ENCODE measurements around the gene ZC3H13.

The ZC3H13 gene

GRCh38 chr13:46076827-46077226 lies 24.3 kb upstream of the ZC3H13 start:
- no peaks in the 10 kb centered on the region for H3K36me3 ChIP-seq (replicated peaks in 1 of 2; ENCODE audit: control insufficient read depth in 2 of 2, insufficient read depth in 2 of 2, low read length in 2 of 2)
- no peak overlapping the region for H3K18ac ChIP-seq (ENCODE audit: low read length)
- no peak overlapping the region for H3K14ac ChIP-seq (ENCODE audit: low read length)
- H4K91ac ChIP-seq (ENCODE audit: low read depth, low read length, poor library complexity), result no peak overlapping the region
- WGBS, 2 donors (ENCODE audit: extremely low coverage in 2 of 2, insufficient read length in 2 of 2, insufficient replicate concordance in 1 of 2), result no CpG with 5 or more reads among the region's 3 CpGs
- H4K8ac ChIP-seq (ENCODE audit: low read depth, low read length), result no peak overlapping the region
- H2AFZ ChIP-seq (ENCODE audit: low read length), result no peak overlapping the region
- no peak overlapping the region for H2BK12ac ChIP-seq (ENCODE audit: low read length)
- no peak overlapping the region for H3K27ac ChIP-seq (replicated peaks; ENCODE audit: low read length)
- no peak overlapping the region for H3K9ac ChIP-seq (ENCODE audit: low read depth, low read length, poor library complexity)
- DNase-seq (ENCODE audit: low spot score), result no peak
- no peaks in the 10 kb centered on the region for H3K79me1 ChIP-seq (ENCODE audit: low read depth, low read length)
- H3K23ac ChIP-seq (ENCODE audit: low read depth, low read length, poor library complexity), result no peak overlapping the region
- peaks cover 2 to 4% of the 10 kb centered on the region in 2 donors for H3K9me3 ChIP-seq (replicated peaks in 1 of 2; ENCODE audit: control insufficient read depth in 2 of 2, insufficient read depth in 1 of 2, low read depth in 1 of 2, low read length in 2 of 2)
- H3K4me2 ChIP-seq (ENCODE audit: insufficient read depth, low read length, poor library complexity, severe bottlenecking), result no peak overlapping the region
- no peak overlapping the region for H2BK120ac ChIP-seq (ENCODE audit: low read depth, low read length)
- H2BK5ac ChIP-seq (ENCODE audit: low read length), result no peak overlapping the region
- H3K4me1 ChIP-seq (ENCODE audit: control insufficient read depth in 2 of 2, insufficient read depth in 1 of 2, low read depth in 1 of 2, low read length in 2 of 2), result no peaks in the 10 kb centered on the region
- no peak overlapping the region for H3K4ac ChIP-seq (ENCODE audit: low read length)
- H3K27me3 ChIP-seq (ENCODE audit: control insufficient read depth in 3 of 3, insufficient read depth in 3 of 3, low read depth in 1 of 3, low read length in 3 of 3), result no peaks in the 10 kb centered on the region
- no peak overlapping the region for H2AK5ac ChIP-seq (ENCODE audit: low read depth, low read length)
- no peak overlapping the region for H3K4me3 ChIP-seq (ENCODE audit: low read length in 2 of 2)
- H2BK15ac ChIP-seq (ENCODE audit: low read length), result no peak overlapping the region

DNA sequence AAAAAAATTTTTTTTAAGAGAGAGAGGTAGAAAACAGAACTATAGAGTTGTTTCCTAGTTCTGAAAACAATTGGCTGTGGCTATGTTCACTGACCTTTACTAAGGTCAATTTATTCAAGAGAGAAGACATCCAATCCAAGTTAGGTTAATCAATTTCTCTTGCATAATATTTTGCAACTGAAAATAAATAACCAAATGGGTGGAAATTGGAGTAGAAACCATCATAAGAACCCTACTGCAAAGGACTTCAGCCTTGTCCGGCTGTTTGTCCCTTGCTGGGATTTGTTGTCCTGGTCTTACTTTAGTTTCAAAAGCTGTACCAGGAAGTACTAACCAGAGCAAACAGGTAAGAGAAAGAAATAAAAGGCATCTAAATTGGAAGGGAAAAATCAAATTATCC lies 23.3 kb upstream of the ZC3H13 start:
- no peak overlapping the region for H4K91ac ChIP-seq (ENCODE audit: low read depth, low read length, poor library complexity)
- H2BK15ac ChIP-seq (ENCODE audit: low read length), result no peak overlapping the region
- no peak overlapping the region for H2AK5ac ChIP-seq (ENCODE audit: low read depth, low read length)
- H3K36me3 ChIP-seq (replicated peaks in 1 of 2; ENCODE audit: control insufficient read depth in 2 of 2, insufficient read depth in 2 of 2, low read length in 2 of 2), result no peaks in the 10 kb centered on the region
- H3K4me2 ChIP-seq (ENCODE audit: insufficient read depth, low read length, poor library complexity, severe bottlenecking), result no peak overlapping the region
- H2BK5ac ChIP-seq (ENCODE audit: low read length), result no peak overlapping the region
- no CpG with 5 or more reads among the region's 1 CpG for WGBS, 2 donors (ENCODE audit: extremely low coverage in 2 of 2, insufficient read length in 2 of 2, insufficient replicate concordance in 1 of 2)
- H3K4ac ChIP-seq (ENCODE audit: low read length), result no peak overlapping the region
- no peak overlapping the region for H2BK12ac ChIP-seq (ENCODE audit: low read length)
- H2AFZ ChIP-seq (ENCODE audit: low read length), result no peak overlapping the region
- H3K9me3 ChIP-seq (replicated peaks in 1 of 2; ENCODE audit: control insufficient read depth in 2 of 2, insufficient read depth in 1 of 2, low read depth in 1 of 2, low read length in 2 of 2), result peaks cover 2 to 4% of the 10 kb centered on the region in 2 donors
- H3K4me1 ChIP-seq (ENCODE audit: control insufficient read depth in 2 of 2, insufficient read depth in 1 of 2, low read depth in 1 of 2, low read length in 2 of 2), result no peaks in the 10 kb centered on the region
- H3K27me3 ChIP-seq (ENCODE audit: control insufficient read depth in 3 of 3, insufficient read depth in 3 of 3, low read depth in 1 of 3, low read length in 3 of 3), result no peaks in the 10 kb centered on the region
- no peak overlapping the region for H3K18ac ChIP-seq (ENCODE audit: low read length)
- H3K79me1 ChIP-seq (ENCODE audit: low read depth, low read length), result no peaks in the 10 kb centered on the region
- H3K23ac ChIP-seq (ENCODE audit: low read depth, low read length, poor library complexity), result no peak overlapping the region
- no peak overlapping the region for H3K9ac ChIP-seq (ENCODE audit: low read depth, low read length, poor library complexity)
- H2BK120ac ChIP-seq (ENCODE audit: low read depth, low read length), result no peak overlapping the region
- H3K14ac ChIP-seq (ENCODE audit: low read length), result no peak overlapping the region
- H3K27ac ChIP-seq (replicated peaks; ENCODE audit: low read length), result no peak overlapping the region
- H3K4me3 ChIP-seq (ENCODE audit: low read length in 2 of 2), result no peak overlapping the region
- DNase-seq (ENCODE audit: low spot score), result no peak
- no peak overlapping the region for H4K8ac ChIP-seq (ENCODE audit: low read depth, low read length)

DNA sequence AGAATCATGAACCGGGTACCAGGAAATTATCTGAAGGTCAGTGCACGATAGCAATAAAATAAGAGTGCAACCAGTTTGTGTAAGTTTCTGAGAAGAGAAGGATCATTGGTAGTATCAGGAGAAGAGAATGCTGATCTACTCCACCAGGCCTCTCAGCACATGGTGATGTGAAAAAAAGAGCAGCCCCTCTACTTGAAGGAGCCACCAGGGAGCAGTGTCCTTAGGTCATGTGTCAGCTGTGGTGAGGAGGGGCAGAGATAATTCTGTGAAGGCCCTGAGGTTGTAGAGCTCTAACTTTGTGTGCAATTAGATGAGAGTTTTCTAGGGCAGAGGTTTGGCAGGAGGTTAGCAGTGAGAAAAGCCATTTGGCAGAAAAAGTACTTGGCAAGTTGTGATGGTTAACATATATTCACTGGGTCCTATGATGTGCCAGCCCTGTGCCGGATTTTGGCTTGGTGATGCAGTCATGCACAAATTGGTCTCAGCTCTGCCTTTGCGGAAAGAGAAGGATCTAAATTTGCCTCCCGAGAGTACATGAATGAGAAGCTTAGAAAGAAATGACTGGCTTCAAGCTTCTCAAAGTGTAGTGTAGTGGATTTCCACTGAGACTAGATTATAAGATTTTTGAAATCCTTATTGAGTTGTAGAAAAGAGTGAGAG lies 19.2 kb upstream of the ZC3H13 start:
- H4K91ac ChIP-seq (ENCODE audit: low read depth, low read length, poor library complexity), result no peak overlapping the region
- no peak overlapping the region for H3K14ac ChIP-seq (ENCODE audit: low read length)
- H4K8ac ChIP-seq (ENCODE audit: low read depth, low read length), result no peak overlapping the region
- no CpG with 5 or more reads among the region's 5 CpGs for WGBS, 2 donors (ENCODE audit: extremely low coverage in 2 of 2, insufficient read length in 2 of 2, insufficient replicate concordance in 1 of 2)
- H2AFZ ChIP-seq (ENCODE audit: low read length), result no peak overlapping the region
- H3K4ac ChIP-seq (ENCODE audit: low read length), result no peak overlapping the region
- H3K4me1 ChIP-seq (ENCODE audit: control insufficient read depth in 2 of 2, insufficient read depth in 1 of 2, low read depth in 1 of 2, low read length in 2 of 2), result no peaks in the 10 kb centered on the region
- no peaks in the 10 kb centered on the region for H3K79me1 ChIP-seq (ENCODE audit: low read depth, low read length)
- no peak overlapping the region for H2BK12ac ChIP-seq (ENCODE audit: low read length)
- H3K4me2 ChIP-seq (ENCODE audit: insufficient read depth, low read length, poor library complexity, severe bottlenecking), result no peak overlapping the region
- no peak overlapping the region for H2BK120ac ChIP-seq (ENCODE audit: low read depth, low read length)
- H3K27ac ChIP-seq (replicated peaks; ENCODE audit: low read length), result no peak overlapping the region
- H2AK5ac ChIP-seq (ENCODE audit: low read depth, low read length), result no peak overlapping the region
- no peak overlapping the region for H2BK5ac ChIP-seq (ENCODE audit: low read length)
- no peak overlapping the region for H3K23ac ChIP-seq (ENCODE audit: low read depth, low read length, poor library complexity)
- H2BK15ac ChIP-seq (ENCODE audit: low read length), result no peak overlapping the region
- no peak overlapping the region for H3K18ac ChIP-seq (ENCODE audit: low read length)
- H3K9me3 ChIP-seq (replicated peaks in 1 of 2; ENCODE audit: control insufficient read depth in 2 of 2, insufficient read depth in 1 of 2, low read depth in 1 of 2, low read length in 2 of 2), result peaks cover 2 to 4% of the 10 kb centered on the region in 2 donors
- no peaks in the 10 kb centered on the region for H3K36me3 ChIP-seq (replicated peaks in 1 of 2; ENCODE audit: control insufficient read depth in 2 of 2, insufficient read depth in 2 of 2, low read length in 2 of 2)
- H3K4me3 ChIP-seq (ENCODE audit: low read length in 2 of 2), result no peak overlapping the region
- H3K27me3 ChIP-seq (ENCODE audit: control insufficient read depth in 3 of 3, insufficient read depth in 3 of 3, low read depth in 1 of 3, low read length in 3 of 3), result no peaks in the 10 kb centered on the region
- no peak overlapping the region for H3K9ac ChIP-seq (ENCODE audit: low read depth, low read length, poor library complexity)
- DNase-seq (ENCODE audit: low spot score), result no peak

GRCh38 chr13:46063292-46063691 lies 10.7 kb upstream of the ZC3H13 start:
- Histone ChIP-seq H3K4me2 (ENCODE audit: insufficient read depth, low read length, poor library complexity, severe bottlenecking) (no peak overlapping the region), H4K91ac (ENCODE audit: low read depth, low read length, poor library complexity) (no peak overlapping the region), H3K18ac (ENCODE audit: low read length) (no peak overlapping the region), H3K36me3 (replicated peaks in 1 of 2; ENCODE audit: control insufficient read depth in 2 of 2, insufficient read depth in 2 of 2, low read length in 2 of 2) (no peaks in the 10 kb centered on the region), H3K9me3 (replicated peaks in 1 of 2; ENCODE audit: control insufficient read depth in 2 of 2, insufficient read depth in 1 of 2, low read depth in 1 of 2, low read length in 2 of 2) (no peaks in the 10 kb centered on the region), H3K9ac (ENCODE audit: low read depth, low read length, poor library complexity) (no peak overlapping the region), H3K4ac (ENCODE audit: low read length) (no peak overlapping the region), H2BK15ac (ENCODE audit: low read length) (no peak overlapping the region), H3K4me1 (ENCODE audit: control insufficient read depth in 2 of 2, insufficient read depth in 1 of 2, low read depth in 1 of 2, low read length in 2 of 2) (no peaks in the 10 kb centered on the region), H4K8ac (ENCODE audit: low read depth, low read length) (no peak overlapping the region), H3K27me3 (ENCODE audit: control insufficient read depth in 3 of 3, insufficient read depth in 3 of 3, low read depth in 1 of 3, low read length in 3 of 3) (no peaks in the 10 kb centered on the region), H3K79me1 (ENCODE audit: low read depth, low read length) (no peaks in the 10 kb centered on the region), H3K27ac (replicated peaks; ENCODE audit: low read length) (no peak overlapping the region), H2BK5ac (ENCODE audit: low read length) (no peak overlapping the region), H3K4me3 (ENCODE audit: low read length in 2 of 2) (no peak overlapping the region), H3K14ac (ENCODE audit: low read length) (no peak overlapping the region), H2BK120ac (ENCODE audit: low read depth, low read length) (no peak overlapping the region), H2BK12ac (ENCODE audit: low read length) (no peak overlapping the region), H3K23ac (ENCODE audit: low read depth, low read length, poor library complexity) (no peak overlapping the region), H2AFZ (ENCODE audit: low read length) (no peak overlapping the region), H2AK5ac (ENCODE audit: low read depth, low read length) (no peak overlapping the region)
- no peak for DNase-seq (ENCODE audit: low spot score)
- WGBS, 2 donors (ENCODE audit: extremely low coverage in 2 of 2, insufficient read length in 2 of 2, insufficient replicate concordance in 1 of 2), result no CpG with 5 or more reads among the region's 2 CpGs
